ENCODE data around the gene SLC12A5. TPM values are rescaled to one million over a fixed set of nuclear protein-coding genes. Genes with fewer than 3 reads are reported as not detected.

Gene SLC12A5
- total RNA-seq, 4 donors from 2014 or later: not detected

- Histone ChIP-seq H3K27ac (no peak overlapping the region), H3K4me3 (no peak overlapping the region), H3K27me3 (peaks cover 0 to 81% (median 0%) of the 10 kb centered on the region in 4 donors), H3K36me3 (peaks cover 0 to under 1% (median 0%) of the 10 kb centered on the region in 3 donors), H3K9me3 (no peaks in the 10 kb centered on the region), H3K4me1 (peaks cover 14 to 22% (median 16%) of the 10 kb centered on the region in 3 donors)
- no peak for TF ChIP-seq POLR2A (IDR thresholded peaks at IDR 0.05)
- TF ChIP-seq CTCF (IDR thresholded peaks at IDR 0.05): no peak
- DNase-seq: no peak
- WGBS, 2 donors: 39 to 47% methylated on average over 3 to 4 of the region's 6 CpGs
- intact Hi-C loops (cut with DNase I): no loop called here
Measured at GRCh38 chr20:46054606-46055005, 25.6 kb downstream of the SLC12A5 start.

GRCh38 chr20:46055269-46055668, 26.3 kb downstream of the SLC12A5 start:
- Histone ChIP-seq H3K4me3 (no peak overlapping the region), H3K9me3 (no peaks in the 10 kb centered on the region), H3K36me3 (peaks cover 0 to 7% (median 0%) of the 10 kb centered on the region in 3 donors), H3K27ac (no peak overlapping the region), H3K27me3 (peaks cover 0 to 75% (median 0%) of the 10 kb centered on the region in 4 donors), H3K4me1 (peaks cover 17 to 28% (median 17%) of the 10 kb centered on the region in 3 donors)
- TF ChIP-seq POLR2A (IDR thresholded peaks at IDR 0.05) (no peak), CTCF (IDR thresholded peaks at IDR 0.05) (no peak)
- 0 to 57% methylated on average over 1 of the region's 1 CpG for WGBS, 2 donors
- intact Hi-C loops (cut with DNase I): no loop called here
- DNase-seq: no peak

GRCh38 chr20:46056027-46056833, 27.2 kb downstream of the SLC12A5 start:
- Histone ChIP-seq H3K27ac (no peak overlapping the region), H3K27me3 (peaks cover 0 to 68% (median 0%) of the 10 kb centered on the region in 4 donors), H3K9me3 (no peaks in the 10 kb centered on the region), H3K36me3 (peaks cover 0 to 17% (median 0%) of the 10 kb centered on the region in 3 donors), H3K4me1 (peaks cover 17 to 37% (median 25%) of the 10 kb centered on the region in 3 donors), H3K4me3 (no peak overlapping the region)
- no peak for TF ChIP-seq CTCF (IDR thresholded peaks at IDR 0.05)
- TF ChIP-seq POLR2A (IDR thresholded peaks at IDR 0.05): no peak
- intact Hi-C loops (cut with DNase I): no loop called here
- DNase-seq: no peak
- 70 to 79% methylated on average over 10 to 15 of the region's 15 CpGs for WGBS, 2 donors

GRCh38 chr20:46056970-46057855, 28.2 kb downstream of the SLC12A5 start:
- intact Hi-C loops (cut with DNase I): no loop called here
- H3K36me3 ChIP-seq: peaks cover 0 to 27% (median 4%) of the 10 kb centered on the region in 3 donors
- 37 to 42% methylated on average over 7 to 21 of the region's 65 CpGs for WGBS, 2 donors
- H3K27ac ChIP-seq: no peak overlapping the region
- TF ChIP-seq CTCF (IDR thresholded peaks at IDR 0.05) (no peak), POLR2A (IDR thresholded peaks at IDR 0.05) (no peak)
- no peak for DNase-seq
- peaks cover 17 to 44% (median 25%) of the 10 kb centered on the region in 3 donors for H3K4me1 ChIP-seq
- H3K27me3 ChIP-seq: peaks cover 0 to 58% (median 0%) of the 10 kb centered on the region in 4 donors
- peak overlapping the region in 2 of 4 donors; percentile 26 to 54 for H3K4me3 ChIP-seq
- no peaks in the 10 kb centered on the region for H3K9me3 ChIP-seq
